Hepatocyte (in vitro differentiated cells): ENCODE data around the gene SMIM44. TPM values are rescaled to one million over a fixed set of nuclear protein-coding genes. Genes with fewer than 3 reads are reported as not detected.
A peak's percentile ranks its signal among the peaks of the same experiment; 100 is the strongest.

Experiments used
- DNase-seq: peaks from one replicate; pipeline ENCODE4 v3.0.0-alpha.2; 2016; ENCODE audit warnings: low spot score
- H2AFZ ChIP-seq: fragments of 200-600 bp; sonication (generic); 2 replicates; pipeline ENCODE4 v1.6.0; 2016; ENCODE audit warnings: antibody characterized with exemption, mild to moderate bottlenecking
- H3K27ac ChIP-seq: fragments of 200-600 bp; sonication (generic); 2 replicates; pipeline ENCODE4 v1.5.1; 2016; ENCODE audit warnings: mild to moderate bottlenecking
- H3K27me3 ChIP-seq: fragments of 200-600 bp; sonication (generic); 2 replicates; pipeline ENCODE4 v1.6.1; 2016
- H3K36me3 ChIP-seq: fragments of 200-600 bp; sonication (generic); replicated peaks from 2 replicates; pipeline ENCODE4 v1.5.1; 2016; ENCODE audit warnings: low read depth; ENCODE audit not compliant: insufficient read depth
- H3K4me1 ChIP-seq: fragments of 200-600 bp; sonication (generic); 2 replicates; pipeline ENCODE4 v1.5.1; 2016; ENCODE audit warnings: mild to moderate bottlenecking, moderate library complexity; ENCODE audit not compliant: insufficient read depth
- H3K4me2 ChIP-seq: fragments of 200-600 bp; sonication (generic); 2 replicates; pipeline ENCODE4 v1.6.0; 2016
- H3K4me3 ChIP-seq: fragments of 200-600 bp; sonication (generic); 2 replicates; pipeline ENCODE4 v1.5.1; 2016; ENCODE audit warnings: mild to moderate bottlenecking
- H3K79me2 ChIP-seq: fragments of 200-600 bp; sonication (generic); 2 replicates; pipeline ENCODE4 v1.6.0; 2017; ENCODE audit warnings: mild to moderate bottlenecking
- H3K9me2 ChIP-seq: fragments of 200-600 bp; sonication (generic); replicated peaks from 2 replicates; pipeline ENCODE4 v1.6.0; 2017; ENCODE audit warnings: mild to moderate bottlenecking; ENCODE audit not compliant: insufficient read depth
- H3K9me3 ChIP-seq: fragments of 200-600 bp; sonication (generic); 2 replicates; pipeline ENCODE4 v1.5.1; 2016; ENCODE audit warnings: low read depth, mild to moderate bottlenecking
- H4K20me1 ChIP-seq: fragments of 200-600 bp; sonication (generic); 2 replicates; pipeline ENCODE4 v1.6.0; 2016; ENCODE audit warnings: mild to moderate bottlenecking; ENCODE audit not compliant: insufficient read depth, poor library complexity, severe bottlenecking
- EZH2 ChIP-seq: fragments of 200-600 bp; sonication (generic); IDR thresholded peaks from 2 replicates; pipeline ENCODE4 v1.6.1; 2016; ENCODE audit warnings: antibody characterized with exemption, mild to moderate bottlenecking, borderline replicate concordance
- EZH2phosphoT487 ChIP-seq: fragments of 200-600 bp; sonication (generic); IDR thresholded peaks from one replicate; pipeline ENCODE4 v1.6.1; 2018; ENCODE audit warnings: antibody characterized with exemption, mild to moderate bottlenecking, low read depth, moderate library complexity; ENCODE audit not compliant: unreplicated experiment, severe bottlenecking
- WGBS: methylation state at CpG from one replicate; pipeline ENCODE4 v1.1.6; 2016; ENCODE audit warnings: low lambda C conversion rate; ENCODE audit errors: missing lambda C conversion rate; 5-methylcytosine and 5-hydroxymethylcytosine counted together
- polyA plus RNA-seq: library from polyadenylated mRNA; unstranded; fragments of >200 nt; fragmentation: Nextera tagmentation; extraction: Ambion mirVana; gene quantifications from 2 replicates; pipeline ENCODE4 v1.2.1, GENCODE V29; 2016
- total RNA-seq: library from RNA; depleted of rRNA; stranded (reverse); fragments of >200 nt; gene quantifications from 2 replicates; pipeline ENCODE4 v1.2.3, GENCODE V29; 2014
- TF ChIP-seq, protein P1 (sequence below): fragments of 200-600 bp; sonication (generic); IDR thresholded peaks from 2 replicates; pipeline ENCODE4 v1.5.1; 2016; ENCODE audit warnings: antibody characterized with exemption, mild to moderate bottlenecking; ENCODE audit not compliant: poor library complexity

The SMIM44 gene
- total and polyA plus RNA-seq, 2 experiments from 2014 or later, result not detected

DNA sequence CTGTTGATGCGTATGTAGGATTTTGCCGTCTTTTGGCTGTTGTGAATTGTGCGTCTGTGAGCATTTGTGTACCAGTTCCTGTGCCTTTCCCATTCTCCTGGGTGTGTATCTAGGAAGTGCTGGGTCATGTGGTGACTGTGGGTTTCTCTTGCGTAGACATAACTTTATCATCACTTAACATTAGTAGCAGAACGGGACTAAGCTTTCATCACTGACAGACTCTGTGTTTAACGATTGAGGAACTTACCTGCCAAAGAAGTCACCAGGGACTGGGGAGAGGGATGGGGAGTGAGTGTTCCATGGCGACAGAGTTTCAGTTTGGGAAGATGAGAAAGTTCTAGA, 37.8 kb upstream of the SMIM44 start:
- Histone ChIP-seq H3K4me3 (no peak overlapping the region), H3K9me3 (no peaks in the 10 kb centered on the region), H3K9me2 (no peaks in the 10 kb centered on the region), H3K27me3 (no peaks in the 10 kb centered on the region), H3K79me2 (peaks cover 70% of the 10 kb centered on the region), H3K36me3 (no peaks in the 10 kb centered on the region), H3K27ac (no peak overlapping the region), H2AFZ (no peak overlapping the region), H3K4me2 (no peak overlapping the region), H4K20me1 (peaks cover 73% of the 10 kb centered on the region), H3K4me1 (peaks cover 7% of the 10 kb centered on the region)
- TF ChIP-seq EZH2 (no peak), EZH2phosphoT487 (no peak)
- TF ChIP-seq, protein P1, sequence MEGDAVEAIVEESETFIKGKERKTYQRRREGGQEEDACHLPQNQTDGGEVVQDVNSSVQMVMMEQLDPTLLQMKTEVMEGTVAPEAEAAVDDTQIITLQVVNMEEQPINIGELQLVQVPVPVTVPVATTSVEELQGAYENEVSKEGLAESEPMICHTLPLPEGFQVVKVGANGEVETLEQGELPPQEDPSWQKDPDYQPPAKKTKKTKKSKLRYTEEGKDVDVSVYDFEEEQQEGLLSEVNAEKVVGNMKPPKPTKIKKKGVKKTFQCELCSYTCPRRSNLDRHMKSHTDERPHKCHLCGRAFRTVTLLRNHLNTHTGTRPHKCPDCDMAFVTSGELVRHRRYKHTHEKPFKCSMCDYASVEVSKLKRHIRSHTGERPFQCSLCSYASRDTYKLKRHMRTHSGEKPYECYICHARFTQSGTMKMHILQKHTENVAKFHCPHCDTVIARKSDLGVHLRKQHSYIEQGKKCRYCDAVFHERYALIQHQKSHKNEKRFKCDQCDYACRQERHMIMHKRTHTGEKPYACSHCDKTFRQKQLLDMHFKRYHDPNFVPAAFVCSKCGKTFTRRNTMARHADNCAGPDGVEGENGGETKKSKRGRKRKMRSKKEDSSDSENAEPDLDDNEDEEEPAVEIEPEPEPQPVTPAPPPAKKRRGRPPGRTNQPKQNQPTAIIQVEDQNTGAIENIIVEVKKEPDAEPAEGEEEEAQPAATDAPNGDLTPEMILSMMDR, result no peak
- WGBS, result 86% methylated on average over 7 of the region's 7 CpGs
- no peak for DNase-seq

GRCh38 chr19:3520166-3521103, 37.2 kb upstream of the SMIM44 start:
- peak; percentile 51 for DNase-seq
- Histone ChIP-seq H3K9me2 (no peaks in the 10 kb centered on the region), H4K20me1 (peaks cover 79% of the 10 kb centered on the region), H3K4me3 (no peak overlapping the region), H3K79me2 (peaks cover 76% of the 10 kb centered on the region), H3K4me1 (peaks cover 7% of the 10 kb centered on the region), H3K36me3 (no peaks in the 10 kb centered on the region), H3K27ac (no peak overlapping the region), H3K4me2 (no peak overlapping the region), H3K9me3 (no peaks in the 10 kb centered on the region), H3K27me3 (no peaks in the 10 kb centered on the region), H2AFZ (no peak overlapping the region)
- 88% methylated on average over 35 of the region's 37 CpGs for WGBS
- TF ChIP-seq, protein P1, result no peak
- TF ChIP-seq EZH2phosphoT487, result no peak
- no peak for TF ChIP-seq EZH2

GRCh38 chr19:3519126-3519525, 35.9 kb upstream of the SMIM44 start:
- Histone ChIP-seq H3K79me2 (peaks cover 89% of the 10 kb centered on the region), H3K4me3 (no peak overlapping the region), H3K36me3 (no peaks in the 10 kb centered on the region), H3K27ac (no peak overlapping the region), H4K20me1 (peaks cover 92% of the 10 kb centered on the region), H3K4me1 (peaks cover 7% of the 10 kb centered on the region), H3K4me2 (no peak overlapping the region), H2AFZ (no peak overlapping the region), H3K9me3 (no peaks in the 10 kb centered on the region), H3K9me2 (no peaks in the 10 kb centered on the region), H3K27me3 (no peaks in the 10 kb centered on the region)
- 90% methylated on average over 18 of the region's 18 CpGs for WGBS
- no peak for DNase-seq
- no peak for TF ChIP-seq EZH2phosphoT487
- TF ChIP-seq EZH2, result no peak
- TF ChIP-seq, protein P1, result no peak
